Endothelial cell of umbilical vein (primary cell): Measurements from ENCODE around the gene EDC3.

Experiments
- EZH2 ChIP-seq: IDR thresholded peaks from 2 replicates; pipeline ENCODE4 v1.6.1; 2012; ENCODE audit warnings: borderline replicate concordance, low read depth, mild to moderate bottlenecking, moderate library complexity, low read length, inconsistent platforms; ENCODE audit not compliant: severe bottlenecking
- TF ChIP-seq, protein P1 (sequence below), 2 donors: IDR thresholded peaks; 1 replicate in 1 of 2; 2 replicates in 1 of 2; pipeline ENCODE4 v1.5.1; 2011; ENCODE audit warnings: low read length in 2 of 2, mild to moderate bottlenecking in 2 of 2, moderate library complexity in 2 of 2, control low read depth in 1 of 2, inconsistent platforms in 1 of 2, low read depth in 1 of 2; ENCODE audit not compliant: insufficient read depth in 1 of 2; ENCODE audit errors: extremely low read depth in 1 of 2
- TF ChIP-seq, protein P2 (sequence below): IDR thresholded peaks from 2 replicates; pipeline ENCODE4 v1.6.1; 2011; ENCODE audit not compliant: insufficient read depth, insufficient read length

DNA sequence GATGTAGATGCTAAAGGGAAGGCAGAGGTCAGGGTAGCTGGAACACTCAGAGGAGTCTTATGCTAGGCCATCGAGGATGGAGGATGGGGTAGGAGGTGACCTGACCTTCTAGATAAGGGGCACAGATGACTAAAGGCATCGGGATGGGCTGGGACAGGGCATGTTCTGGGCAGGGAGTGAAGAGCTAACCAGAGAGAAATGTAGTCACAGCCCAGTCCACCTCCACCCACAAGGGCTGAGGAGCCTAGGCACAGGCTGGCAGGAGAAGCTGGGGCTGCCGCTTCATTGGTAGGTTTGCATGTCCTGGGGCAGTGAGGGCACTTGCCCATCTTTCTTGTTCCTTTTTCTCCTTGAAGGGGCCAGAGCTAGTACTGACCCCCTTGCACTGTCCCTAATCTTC, 67.6 kb downstream of the EDC3 start:
- TF ChIP-seq, protein P1, sequence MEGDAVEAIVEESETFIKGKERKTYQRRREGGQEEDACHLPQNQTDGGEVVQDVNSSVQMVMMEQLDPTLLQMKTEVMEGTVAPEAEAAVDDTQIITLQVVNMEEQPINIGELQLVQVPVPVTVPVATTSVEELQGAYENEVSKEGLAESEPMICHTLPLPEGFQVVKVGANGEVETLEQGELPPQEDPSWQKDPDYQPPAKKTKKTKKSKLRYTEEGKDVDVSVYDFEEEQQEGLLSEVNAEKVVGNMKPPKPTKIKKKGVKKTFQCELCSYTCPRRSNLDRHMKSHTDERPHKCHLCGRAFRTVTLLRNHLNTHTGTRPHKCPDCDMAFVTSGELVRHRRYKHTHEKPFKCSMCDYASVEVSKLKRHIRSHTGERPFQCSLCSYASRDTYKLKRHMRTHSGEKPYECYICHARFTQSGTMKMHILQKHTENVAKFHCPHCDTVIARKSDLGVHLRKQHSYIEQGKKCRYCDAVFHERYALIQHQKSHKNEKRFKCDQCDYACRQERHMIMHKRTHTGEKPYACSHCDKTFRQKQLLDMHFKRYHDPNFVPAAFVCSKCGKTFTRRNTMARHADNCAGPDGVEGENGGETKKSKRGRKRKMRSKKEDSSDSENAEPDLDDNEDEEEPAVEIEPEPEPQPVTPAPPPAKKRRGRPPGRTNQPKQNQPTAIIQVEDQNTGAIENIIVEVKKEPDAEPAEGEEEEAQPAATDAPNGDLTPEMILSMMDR (IDR thresholded peaks at IDR 0.05; ENCODE audit: extremely low read depth in 1 of 2, insufficient read depth in 1 of 2, low read depth in 1 of 2, low read length in 2 of 2): no peak
- TF ChIP-seq, protein P2, sequence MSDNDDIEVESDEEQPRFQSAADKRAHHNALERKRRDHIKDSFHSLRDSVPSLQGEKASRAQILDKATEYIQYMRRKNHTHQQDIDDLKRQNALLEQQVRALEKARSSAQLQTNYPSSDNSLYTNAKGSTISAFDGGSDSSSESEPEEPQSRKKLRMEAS: no peak
- TF ChIP-seq EZH2: no peak
